Measurements from ENCODE around the gene ICA1.

Gene ICA1

GRCh38 chr7:8134089-8134733, 127.8 kb downstream of the ICA1 start:
- no peak for TF ChIP-seq EZH2phosphoT487 (IDR thresholded peaks at IDR 0.05; ENCODE audit: borderline replicate concordance, low read length)
- no peak for TF ChIP-seq CTCF (IDR thresholded peaks at IDR 0.05; ENCODE audit: low read depth, low read length, poor library complexity, severe bottlenecking)
- H3K27ac ChIP-seq (ENCODE audit: low read depth, low read length), result no peak overlapping the region
- no peaks in the 10 kb centered on the region for H3K9me2 ChIP-seq (replicated peaks; ENCODE audit: control insufficient read depth, low read length)
- H3K27me3 ChIP-seq (ENCODE audit: control insufficient read depth, low read length), result no peaks in the 10 kb centered on the region
- peaks cover 23% of the 10 kb centered on the region for H3K4me1 ChIP-seq (ENCODE audit: control insufficient read depth, low read length)
- no peaks in the 10 kb centered on the region for H4K20me1 ChIP-seq (ENCODE audit: control insufficient read depth, insufficient read depth, low read depth, low read length)
- no peaks in the 10 kb centered on the region for H3K79me2 ChIP-seq (ENCODE audit: control insufficient read depth, low read length)
- H3K36me3 ChIP-seq (ENCODE audit: control insufficient read depth, low read length), result no peaks in the 10 kb centered on the region
- no peak overlapping the region for H3K4me3 ChIP-seq (ENCODE audit: low read length)
- H3K4me2 ChIP-seq (ENCODE audit: low read length), result no peak overlapping the region
- no peaks in the 10 kb centered on the region for H3K9me3 ChIP-seq (ENCODE audit: control insufficient read depth, insufficient read depth, low read length)
- H3F3A ChIP-seq (ENCODE audit: control insufficient read depth, insufficient read depth), result no peaks in the 10 kb centered on the region

- Histone ChIP-seq H3F3A (ENCODE audit: control insufficient read depth, insufficient read depth) (no peaks in the 10 kb centered on the region), H3K9me2 (replicated peaks; ENCODE audit: control insufficient read depth, low read length) (no peaks in the 10 kb centered on the region), H3K27ac (ENCODE audit: low read depth, low read length) (no peak overlapping the region), H4K20me1 (ENCODE audit: control insufficient read depth, insufficient read depth, low read depth, low read length) (no peaks in the 10 kb centered on the region), H3K9me3 (ENCODE audit: control insufficient read depth, insufficient read depth, low read length) (no peaks in the 10 kb centered on the region), H3K79me2 (ENCODE audit: control insufficient read depth, low read length) (no peaks in the 10 kb centered on the region), H3K4me2 (ENCODE audit: low read length) (no peak overlapping the region), H3K4me1 (ENCODE audit: control insufficient read depth, low read length) (peaks cover 32% of the 10 kb centered on the region), H3K4me3 (ENCODE audit: low read length) (no peak overlapping the region), H3K36me3 (ENCODE audit: control insufficient read depth, low read length) (no peaks in the 10 kb centered on the region), H3K27me3 (ENCODE audit: control insufficient read depth, low read length) (no peaks in the 10 kb centered on the region)
- TF ChIP-seq CTCF (IDR thresholded peaks at IDR 0.05; ENCODE audit: low read depth, low read length, poor library complexity, severe bottlenecking) (no peak), EZH2phosphoT487 (IDR thresholded peaks at IDR 0.05; ENCODE audit: borderline replicate concordance, low read length) (no peak)
Measured at GRCh38 chr7:8133188-8133848, 128.6 kb downstream of the ICA1 start.

- H3K4me2 ChIP-seq (ENCODE audit: low read length), result no peak overlapping the region; the same call in 1 of the 2 replicates
- H4K20me1 ChIP-seq (ENCODE audit: control insufficient read depth, insufficient read depth, low read depth, low read length), result no peaks in the 10 kb centered on the region
Measured at GRCh38 chr7:8131694-8132605, 130.0 kb downstream of the ICA1 start.

More at GRCh38 chr7:8131694-8132605, 130.0 kb downstream of the ICA1 start:
- Histone ChIP-seq H3K4me3 (ENCODE audit: low read length) (no peak overlapping the region), H3K9me3 (ENCODE audit: control insufficient read depth, insufficient read depth, low read length) (no peaks in the 10 kb centered on the region), H3K79me2 (ENCODE audit: control insufficient read depth, low read length) (no peaks in the 10 kb centered on the region), H3F3A (ENCODE audit: control insufficient read depth, insufficient read depth) (no peaks in the 10 kb centered on the region), H3K9me2 (replicated peaks; ENCODE audit: control insufficient read depth, low read length) (no peaks in the 10 kb centered on the region), H3K4me1 (ENCODE audit: control insufficient read depth, low read length) (peaks cover 33% of the 10 kb centered on the region), H3K36me3 (ENCODE audit: control insufficient read depth, low read length) (no peaks in the 10 kb centered on the region), H3K27me3 (ENCODE audit: control insufficient read depth, low read length) (no peaks in the 10 kb centered on the region), H3K27ac (ENCODE audit: low read depth, low read length) (no peak overlapping the region)
- no peak for TF ChIP-seq EZH2phosphoT487 (IDR thresholded peaks at IDR 0.05; ENCODE audit: borderline replicate concordance, low read length)
- no peak for TF ChIP-seq CTCF (IDR thresholded peaks at IDR 0.05; ENCODE audit: low read depth, low read length, poor library complexity, severe bottlenecking)

All from DOHH2 (cell line).